Stimulated activated CD4-positive, alpha-beta T cell treated with anti-CD3 and anti-CD28 coated beads, Interleukin-4, amount 100 ng/mL, for 4 hours (primary cell): Measurements from ENCODE around the gene AIFM1.

Source experiments
- DNase-seq, 2 experiments: peaks; one replicate each; pipeline ENCODE4 v3.0.0-alpha.2; 2020

The AIFM1 gene

GRCh38 chrX:130165703-130166502 is at the start of gene AIFM1:
Gene AIFM1 (minus strand): TSS chrX:130165841. CDS start chrX:130165656, 185 bp downstream.
- DNase-seq = peak; percentile 75 to 85

GRCh38 chrX:130213376-130213775 is 47.7 kb upstream of the AIFM1 start:
- DNase-seq = no peak

DNA sequence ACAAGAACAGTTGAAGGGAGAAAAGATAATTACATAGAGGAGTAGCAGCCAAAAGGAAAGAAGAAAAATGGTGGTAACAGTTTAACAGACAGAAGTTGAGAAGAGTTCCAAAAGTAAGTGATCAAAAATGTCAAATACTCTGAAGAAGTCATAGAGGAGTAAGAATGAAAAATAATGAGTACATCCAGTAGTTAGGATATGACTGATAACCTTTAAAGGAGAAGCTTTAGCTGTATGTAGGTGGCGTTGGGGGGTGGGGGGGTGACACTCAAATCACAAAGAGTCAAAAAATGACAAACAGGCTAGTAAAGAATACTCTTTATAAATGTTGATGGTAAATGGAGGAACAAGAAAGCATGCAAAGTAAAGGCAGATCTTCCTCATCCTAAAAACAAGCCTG is 46.7 kb upstream of the AIFM1 start:
- DNase-seq = no peak

DNA sequence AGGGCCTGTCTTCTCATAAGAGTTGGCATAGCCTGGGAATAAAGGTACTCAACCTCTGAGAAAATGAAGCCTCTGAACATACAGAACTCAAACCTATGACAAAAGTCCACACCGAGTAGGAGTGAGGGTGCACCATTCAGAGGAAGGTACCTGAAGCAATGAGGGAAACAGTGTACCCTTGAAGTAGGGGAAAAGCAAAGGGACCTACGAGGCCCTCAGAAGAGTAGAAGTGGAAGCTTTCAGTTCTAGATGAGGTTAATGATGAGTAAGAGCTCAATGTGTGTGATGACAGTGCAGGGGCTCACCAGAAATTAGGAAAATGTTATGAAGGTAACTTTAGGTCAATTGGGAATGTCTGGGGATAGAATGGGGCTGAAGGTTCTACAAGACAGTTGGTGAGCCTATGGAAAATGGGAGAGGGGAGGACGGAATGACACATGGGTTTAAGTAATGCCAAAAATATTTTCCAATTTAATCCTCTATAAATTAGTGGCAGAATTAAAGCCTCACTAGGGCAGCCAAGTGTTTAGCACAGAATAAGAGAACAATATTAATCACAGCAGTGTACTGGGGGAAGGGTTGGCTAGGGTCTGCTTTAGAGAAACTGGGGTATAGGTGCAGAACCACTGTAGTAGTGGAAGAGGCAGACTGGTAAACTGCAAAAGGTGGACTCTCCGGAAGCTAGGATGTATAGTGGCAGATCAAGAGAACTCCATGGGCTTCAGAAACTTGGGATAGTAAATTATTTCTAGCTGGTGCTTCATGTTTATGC is 46.0 kb upstream of the AIFM1 start:
- DNase-seq = no peak

DNA sequence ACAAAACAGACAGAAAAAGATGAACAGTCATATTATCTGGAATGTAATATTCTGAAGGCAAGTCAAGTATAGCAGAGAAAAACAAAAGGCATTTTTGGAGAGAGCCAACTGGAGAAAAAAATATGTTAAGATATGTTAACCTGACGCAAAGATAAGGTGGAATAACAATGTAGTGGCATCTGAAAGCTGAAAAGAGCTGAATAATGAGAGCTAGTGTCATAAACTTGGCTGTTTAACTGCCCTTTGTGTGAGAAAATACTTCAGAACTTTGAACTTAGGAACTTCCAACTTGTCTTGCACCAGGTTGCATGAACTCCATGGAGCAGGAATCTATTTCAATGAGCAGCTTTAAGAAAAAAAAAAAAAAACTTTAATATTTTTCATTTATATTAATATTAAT is 39.0 kb upstream of the AIFM1 start:
- DNase-seq = no peak

DNA sequence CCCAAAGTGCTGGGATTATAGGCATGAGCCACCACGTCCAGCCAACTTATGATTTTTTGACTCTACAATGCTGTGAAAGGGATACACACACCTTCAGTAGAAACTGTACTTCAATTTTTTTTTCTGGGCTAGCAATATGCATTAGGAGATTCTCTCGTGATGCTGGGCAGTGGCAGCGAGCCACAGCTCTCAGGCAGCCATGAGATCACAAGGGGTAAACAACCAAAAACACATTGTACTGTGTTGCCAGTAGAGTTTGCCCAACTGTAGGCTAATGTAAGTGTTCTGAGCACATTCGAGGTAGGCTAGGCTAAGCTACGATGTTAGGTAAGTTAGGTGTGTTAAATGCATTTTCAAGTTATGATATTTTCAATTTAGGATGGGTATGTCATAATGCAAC is 31.8 kb upstream of the AIFM1 start:
- DNase-seq = no peak

- no peak for DNase-seq
These were observed 30.8 kb upstream of the AIFM1 start for GRCh38 chrX:130196466-130196865.

DNA sequence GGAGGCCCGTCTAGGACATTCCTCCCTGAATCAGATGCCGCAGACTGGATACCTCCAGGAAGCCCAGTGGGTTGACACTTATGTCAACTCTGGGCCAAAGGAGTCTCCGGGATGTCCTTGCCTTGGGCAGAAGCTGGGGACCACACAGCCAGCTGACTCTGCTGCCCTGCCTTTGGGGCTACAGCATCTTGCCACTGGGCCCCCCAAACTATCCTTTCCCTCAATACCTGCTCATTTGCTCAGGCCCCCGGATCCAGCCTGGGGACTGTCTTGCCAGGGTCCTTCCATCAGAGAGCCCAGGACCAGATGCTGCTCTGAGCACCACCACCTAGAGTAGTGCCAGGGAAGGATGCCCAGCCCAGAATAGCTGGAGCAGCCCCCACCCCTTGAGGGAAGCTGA is 25.2 kb upstream of the AIFM1 start:
- no peak for DNase-seq

DNA sequence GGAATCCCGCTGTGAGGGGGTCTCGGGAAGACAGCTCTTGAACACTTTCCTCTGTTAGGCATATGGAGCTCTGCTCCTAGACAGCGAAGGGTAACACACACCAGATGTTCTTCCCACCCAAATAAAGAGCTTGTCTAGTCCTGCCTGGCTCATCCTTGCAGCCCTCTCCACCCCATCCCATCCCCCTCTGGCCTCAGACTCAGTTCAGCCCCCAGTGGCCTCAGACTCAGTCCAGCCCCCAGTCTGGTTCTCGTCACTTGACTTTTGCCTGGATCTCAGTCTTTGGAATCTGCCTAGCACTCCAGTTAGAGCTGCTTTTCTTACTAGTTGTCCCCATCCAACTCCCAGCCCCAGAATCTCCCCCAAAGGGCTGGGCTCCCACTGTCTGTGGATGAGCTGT is 21.0 kb upstream of the AIFM1 start:
- no peak for DNase-seq

DNA sequence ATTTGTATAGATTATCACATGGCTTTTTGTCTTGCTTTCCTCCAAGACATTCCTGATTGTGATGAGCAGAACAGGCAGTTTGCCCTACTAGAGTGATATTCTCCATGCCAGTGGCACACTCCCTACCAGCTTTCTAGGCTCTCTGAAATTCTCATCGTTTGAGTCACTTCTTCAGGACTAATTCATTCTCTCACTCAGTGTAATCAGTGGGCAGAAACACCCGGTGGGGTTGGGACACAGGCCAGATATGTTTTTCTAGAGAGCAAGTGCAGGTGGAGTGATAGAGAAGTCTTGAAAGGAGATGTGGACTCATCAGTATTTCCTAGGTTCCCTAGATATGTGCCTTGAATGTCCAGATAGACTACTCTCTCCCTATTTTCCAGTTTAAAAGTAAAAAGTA is 19.2 kb upstream of the AIFM1 start:
- no peak for DNase-seq

DNA sequence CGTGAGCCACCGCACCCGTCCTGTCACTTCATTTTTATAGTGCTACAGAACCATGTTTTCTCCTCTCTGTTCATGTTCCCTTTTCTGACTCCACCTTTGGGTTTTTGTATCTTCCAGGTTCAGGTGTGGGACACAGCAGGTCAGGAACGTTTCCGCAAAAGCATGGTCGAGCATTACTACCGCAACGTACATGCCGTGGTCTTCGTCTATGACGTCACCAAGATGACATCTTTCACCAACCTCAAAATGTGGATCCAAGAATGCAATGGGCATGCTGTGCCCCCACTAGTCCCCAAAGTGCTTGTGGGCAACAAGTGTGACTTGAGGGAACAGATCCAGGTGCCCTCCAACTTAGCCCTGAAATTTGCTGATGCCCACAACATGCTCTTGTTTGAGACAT is 18.5 kb upstream of the AIFM1 start:
- DNase-seq = no peak

DNA sequence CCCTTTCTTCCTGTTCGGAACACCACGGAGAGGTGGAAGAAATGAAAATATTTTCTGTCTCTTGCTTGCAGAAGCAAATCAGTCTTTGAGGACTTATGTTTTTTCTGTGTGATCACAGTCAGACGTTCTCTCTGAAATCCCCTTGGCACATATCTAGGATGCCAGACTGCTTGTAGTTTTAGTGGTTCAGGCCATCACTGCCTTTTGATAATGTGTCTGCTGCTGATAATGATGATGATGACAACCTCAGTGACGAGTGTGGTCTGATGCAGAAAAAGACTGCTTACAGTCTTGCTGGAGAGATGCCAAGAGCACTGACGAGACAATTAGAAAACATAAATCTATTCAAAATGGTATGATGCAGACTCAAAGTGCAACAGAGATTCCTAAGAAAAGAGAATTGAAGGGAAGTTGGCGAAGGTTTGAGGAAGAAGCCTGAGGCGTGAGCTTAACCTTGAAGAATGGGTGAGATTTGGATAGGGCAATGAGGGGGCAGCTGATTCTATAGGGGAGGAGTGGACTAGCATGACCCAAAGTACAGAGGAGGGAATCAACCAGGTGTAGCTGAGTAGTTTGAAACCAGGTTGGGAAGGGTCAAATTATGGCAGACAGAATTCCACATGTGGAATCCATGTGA is 14.1 kb upstream of the AIFM1 start:
- DNase-seq = no peak

- DNase-seq = no peak
These were observed 13.5 kb upstream of the AIFM1 start for GRCh38 chrX:130179170-130179569.

- DNase-seq = no peak
These were observed 11.3 kb upstream of the AIFM1 start for GRCh38 chrX:130176942-130177341.

- DNase-seq = no peak
These were observed 10.7 kb upstream of the AIFM1 start for GRCh38 chrX:130176354-130176776.

DNA sequence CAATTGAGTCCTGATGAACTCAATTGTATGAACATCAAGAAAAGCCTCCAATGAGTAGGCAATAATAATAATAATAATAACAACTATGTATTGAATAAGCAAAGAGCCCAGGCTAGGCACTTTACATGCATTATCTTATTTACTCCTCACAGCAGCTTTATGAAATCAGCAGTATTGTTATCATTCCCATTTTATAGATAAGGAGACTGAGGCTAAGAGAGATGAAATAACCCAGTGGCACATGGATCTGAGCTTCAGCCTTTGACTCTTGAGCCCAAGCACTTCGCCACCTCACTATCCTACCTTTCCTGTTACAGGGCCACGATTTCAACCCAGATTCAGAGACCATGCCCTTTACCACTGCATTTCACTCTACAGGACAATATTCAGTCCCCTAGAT is 9.3 kb upstream of the AIFM1 start:
- no peak for DNase-seq

GRCh38 chrX:130174045-130174704 is 8.5 kb upstream of the AIFM1 start:
- DNase-seq = no peak

GRCh38 chrX:130173190-130173895 is 7.7 kb upstream of the AIFM1 start:
- DNase-seq = no peak

GRCh38 chrX:130172127-130172845 is 6.6 kb upstream of the AIFM1 start:
- no peak for DNase-seq

GRCh38 chrX:130171446-130172126 is 5.9 kb upstream of the AIFM1 start, which contains the start of gene RAB33A:
Gene RAB33A (plus strand): TSS chrX:130171962. CDS start chrX:130172063, 101 bp downstream.
- DNase-seq = peak in 1 of 2 experiments; percentile 25
